Measurements from ENCODE around the gene ANK3.

Gene ANK3

DNA sequence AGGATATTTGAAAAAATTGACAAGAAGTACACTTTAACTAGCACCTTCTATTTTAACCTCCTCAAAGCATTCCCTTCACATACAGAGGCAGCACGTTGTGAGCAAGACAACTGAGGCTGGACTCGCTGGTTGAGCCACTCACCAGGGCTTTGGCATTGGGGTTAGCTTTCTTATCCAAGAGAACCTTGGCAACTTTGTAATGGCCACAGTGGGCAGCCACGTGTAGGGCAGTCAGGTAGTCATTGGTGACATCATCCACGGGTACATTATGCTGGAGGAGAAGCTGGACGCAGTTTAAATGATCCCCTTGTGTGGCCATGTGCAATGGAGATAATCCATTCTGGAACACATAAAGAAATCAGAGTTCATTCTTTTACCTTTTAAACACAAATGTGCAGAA, 181.8 kb downstream of the ANK3 start:
- H3K9me3 Mint-ChIP-seq, result no peaks in the 10 kb centered on the region
- peaks cover 5% of the 10 kb centered on the region for H3K4me1 Mint-ChIP-seq (ENCODE audit: low read depth)
- no peaks in the 10 kb centered on the region for H3K36me3 Mint-ChIP-seq (ENCODE audit: low read depth)
- no peak overlapping the region for H3K27ac Mint-ChIP-seq
- H3K27me3 Mint-ChIP-seq, result peaks cover 9% of the 10 kb centered on the region
- no peak overlapping the region for H3K4me3 Mint-ChIP-seq

- Mint-ChIP-seq H3K4me3 (no peak overlapping the region), H3K27ac (no peak overlapping the region), H3K36me3 (ENCODE audit: low read depth) (no peaks in the 10 kb centered on the region), H3K4me1 (ENCODE audit: low read depth) (peaks cover 5% of the 10 kb centered on the region), H3K9me3 (no peaks in the 10 kb centered on the region), H3K27me3 (peaks cover 9% of the 10 kb centered on the region)
Measured at GRCh38 chr10:60206735-60207134, 182.9 kb downstream of the ANK3 start.

DNA sequence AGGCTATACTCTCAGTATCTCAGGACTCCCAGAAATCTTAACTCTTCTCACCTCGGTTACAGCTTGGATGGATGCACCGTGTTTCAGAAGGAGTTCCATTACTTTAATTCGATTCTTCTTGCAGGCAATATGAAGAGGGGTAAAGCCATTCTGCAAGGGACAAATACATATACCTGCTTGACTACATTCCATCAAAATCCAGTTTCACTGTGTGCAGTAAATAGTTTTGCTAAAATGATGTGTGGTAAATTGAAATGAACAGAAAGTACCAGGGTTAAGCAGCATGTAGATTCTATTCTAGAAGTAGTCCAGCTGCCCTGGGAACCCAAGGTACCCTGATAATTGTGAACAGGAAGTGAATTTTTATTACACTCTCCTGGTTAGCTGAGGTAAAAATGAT, 183.9 kb downstream of the ANK3 start:
- H3K27me3 Mint-ChIP-seq, result peaks cover 9% of the 10 kb centered on the region
- no peak overlapping the region for H3K27ac Mint-ChIP-seq
- no peak overlapping the region for H3K4me3 Mint-ChIP-seq
- no peaks in the 10 kb centered on the region for H3K9me3 Mint-ChIP-seq
- no peaks in the 10 kb centered on the region for H3K36me3 Mint-ChIP-seq (ENCODE audit: low read depth)
- peaks cover 5% of the 10 kb centered on the region for H3K4me1 Mint-ChIP-seq (ENCODE audit: low read depth)

DNA sequence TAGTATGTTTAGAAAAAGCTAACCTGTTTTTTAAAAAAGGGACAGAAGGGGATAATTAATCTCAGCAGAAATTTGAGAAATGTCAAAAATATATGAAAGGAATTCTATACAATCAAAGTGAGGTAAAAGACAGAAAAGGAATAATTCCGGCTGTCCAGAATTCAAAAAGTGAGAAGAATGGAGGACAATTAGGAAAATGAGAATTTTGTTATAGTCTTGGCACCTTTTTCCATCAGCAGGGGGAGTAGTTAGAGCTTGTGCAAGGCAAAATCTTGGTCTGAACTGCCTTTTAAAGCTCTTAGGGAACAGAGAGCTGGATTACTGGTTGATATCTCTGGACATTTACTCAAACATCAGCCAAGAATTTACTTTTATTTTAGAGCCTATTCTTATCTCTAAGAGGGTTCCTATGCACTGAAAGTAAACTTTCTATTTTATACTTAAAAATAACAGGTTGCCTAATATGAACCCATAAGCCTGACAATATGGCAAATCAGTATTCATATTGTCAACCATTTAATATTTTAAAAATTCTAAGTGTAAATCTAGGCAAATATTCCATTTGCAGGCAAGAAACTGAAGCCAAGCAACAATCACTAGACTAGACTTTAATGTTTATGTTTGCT, 185.6 kb downstream of the ANK3 start:
- H3K4me1 Mint-ChIP-seq (ENCODE audit: low read depth), result no peaks in the 10 kb centered on the region

DNA sequence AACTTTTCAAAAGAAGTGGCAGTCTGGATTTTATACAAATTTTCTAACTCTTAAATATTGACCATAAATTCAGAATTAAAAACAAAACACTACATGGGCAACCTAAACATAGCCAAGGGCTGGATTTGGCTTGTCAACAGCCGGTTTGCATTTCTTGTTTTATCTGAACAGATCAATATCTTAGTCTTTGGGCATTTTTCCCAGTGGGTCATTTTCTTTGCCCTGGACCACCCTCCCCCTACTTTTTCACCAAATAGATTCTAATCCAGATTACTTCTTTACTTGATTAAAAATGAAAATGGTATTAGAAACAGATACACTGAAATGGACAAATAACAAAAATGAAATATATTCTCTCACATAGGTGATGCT, 189.0 kb downstream of the ANK3 start:
- H3K4me3 Mint-ChIP-seq, result no peak overlapping the region
- peaks cover 3% of the 10 kb centered on the region for H3K27me3 Mint-ChIP-seq
- no peaks in the 10 kb centered on the region for H3K36me3 Mint-ChIP-seq (ENCODE audit: low read depth)

More for the DNA sequence above, 185.6 kb downstream of the ANK3 start:
- no peaks in the 10 kb centered on the region for H3K36me3 Mint-ChIP-seq (ENCODE audit: low read depth)
- no peak overlapping the region for H3K27ac Mint-ChIP-seq
- peaks cover 3% of the 10 kb centered on the region for H3K27me3 Mint-ChIP-seq
- H3K9me3 Mint-ChIP-seq, result no peaks in the 10 kb centered on the region
- H3K4me3 Mint-ChIP-seq, result no peak overlapping the region

GRCh38 chr10:60200012-60200681, 189.5 kb downstream of the ANK3 start:
- H3K27me3 Mint-ChIP-seq, result peaks cover 3% of the 10 kb centered on the region
- no peak overlapping the region for H3K27ac Mint-ChIP-seq
- H3K36me3 Mint-ChIP-seq (ENCODE audit: low read depth), result no peaks in the 10 kb centered on the region
- no peak overlapping the region for H3K4me3 Mint-ChIP-seq
- H3K9me3 Mint-ChIP-seq, result no peaks in the 10 kb centered on the region
- H3K4me1 Mint-ChIP-seq (ENCODE audit: low read depth), result no peaks in the 10 kb centered on the region

More for the DNA sequence above, 189.0 kb downstream of the ANK3 start:
- Mint-ChIP-seq H3K4me1 (ENCODE audit: low read depth) (no peaks in the 10 kb centered on the region), H3K9me3 (no peaks in the 10 kb centered on the region), H3K27ac (no peak overlapping the region)

DNA sequence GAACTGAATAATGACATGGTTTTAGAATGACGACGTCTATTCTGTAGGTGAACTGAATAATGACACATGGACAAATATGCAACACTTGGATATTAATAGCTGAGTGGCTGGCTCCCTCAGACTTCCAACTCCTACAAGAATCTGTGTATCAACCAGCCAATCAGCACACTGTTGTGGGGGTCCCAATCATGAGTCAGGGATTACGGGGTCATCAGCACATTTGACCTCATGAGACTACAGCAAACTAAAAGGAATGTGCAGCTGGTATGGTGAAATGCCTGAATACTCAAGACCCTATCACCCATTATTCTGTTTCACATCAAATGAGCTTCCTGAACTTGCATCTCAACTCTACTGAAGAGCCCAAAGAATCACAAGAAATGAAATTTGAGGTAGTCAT, 192.5 kb downstream of the ANK3 start:
- H3K4me1 Mint-ChIP-seq (ENCODE audit: low read depth), result no peaks in the 10 kb centered on the region
- no peaks in the 10 kb centered on the region for H3K9me3 Mint-ChIP-seq
- H3K36me3 Mint-ChIP-seq (ENCODE audit: low read depth), result no peaks in the 10 kb centered on the region
- no peaks in the 10 kb centered on the region for H3K27me3 Mint-ChIP-seq
- H3K27ac Mint-ChIP-seq, result no peak overlapping the region
- no peak overlapping the region for H3K4me3 Mint-ChIP-seq

GRCh38 chr10:60194421-60194820, 195.3 kb downstream of the ANK3 start:
- Mint-ChIP-seq H3K36me3 (ENCODE audit: low read depth) (peaks cover 6% of the 10 kb centered on the region), H3K27me3 (peaks cover 8% of the 10 kb centered on the region), H3K9me3 (no peaks in the 10 kb centered on the region), H3K4me3 (no peak overlapping the region), H3K4me1 (ENCODE audit: low read depth) (no peaks in the 10 kb centered on the region), H3K27ac (no peak overlapping the region)

- Mint-ChIP-seq H3K36me3 (ENCODE audit: low read depth) (peaks cover 6% of the 10 kb centered on the region), H3K27ac (no peak overlapping the region), H3K9me3 (no peaks in the 10 kb centered on the region), H3K4me1 (ENCODE audit: low read depth) (no peaks in the 10 kb centered on the region), H3K27me3 (peaks cover 8% of the 10 kb centered on the region), H3K4me3 (no peak overlapping the region)
Measured at GRCh38 chr10:60192946-60193345, 196.7 kb downstream of the ANK3 start.

DNA sequence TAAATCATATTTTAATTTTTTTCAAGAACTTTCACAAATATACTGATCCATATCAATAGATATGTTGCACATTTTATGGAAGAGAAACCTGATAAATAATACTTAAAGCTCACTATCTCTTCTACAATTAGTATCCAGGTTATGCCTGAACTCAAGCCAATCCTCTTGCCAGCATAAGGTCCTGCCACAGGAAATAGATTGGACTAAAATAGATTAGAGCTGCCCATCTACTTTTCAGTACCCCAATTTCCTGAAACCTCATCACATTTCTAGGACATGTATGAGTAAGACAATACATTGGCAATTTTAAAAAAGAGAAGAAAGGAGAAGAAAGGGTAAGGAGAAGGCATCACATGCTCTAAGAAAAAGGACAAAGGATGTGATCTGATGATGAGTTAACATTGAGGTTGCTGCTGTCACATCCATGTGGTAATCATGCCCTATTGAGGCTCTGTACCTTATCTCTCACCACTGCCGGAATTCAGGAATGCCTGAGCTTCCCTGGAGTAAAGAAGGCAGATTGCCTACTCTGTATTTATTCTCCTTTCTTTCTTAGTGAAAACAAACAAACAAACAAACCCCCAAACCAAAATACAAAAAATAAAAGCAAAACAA, 199.7 kb downstream of the ANK3 start:
- Mint-ChIP-seq H3K4me1 (ENCODE audit: low read depth) (no peaks in the 10 kb centered on the region), H3K36me3 (ENCODE audit: low read depth) (peaks cover 9% of the 10 kb centered on the region), H3K27me3 (peaks cover 8% of the 10 kb centered on the region), H3K4me3 (no peak overlapping the region), H3K27ac (no peak overlapping the region), H3K9me3 (no peaks in the 10 kb centered on the region)

DNA sequence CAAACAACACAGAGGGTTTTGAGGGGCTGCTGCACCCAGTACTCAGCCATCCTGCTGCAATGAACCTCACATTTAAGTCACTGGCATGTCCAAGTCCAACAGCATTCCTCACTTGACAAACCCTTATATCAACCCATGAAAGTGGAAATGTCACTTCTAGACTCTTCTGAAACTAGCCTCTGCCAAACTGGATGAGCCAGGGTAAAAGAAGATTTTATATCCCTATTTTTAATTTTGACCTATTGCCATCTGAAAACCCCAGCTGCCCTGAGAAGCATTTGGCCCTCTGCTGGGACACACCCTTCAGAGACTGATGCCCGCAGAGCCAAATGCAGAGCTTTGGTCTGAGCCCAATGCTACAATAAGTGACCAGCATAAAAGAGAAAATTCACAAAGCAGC, 201.1 kb downstream of the ANK3 start:
- peaks cover 9% of the 10 kb centered on the region for H3K36me3 Mint-ChIP-seq (ENCODE audit: low read depth)
- no peak overlapping the region for H3K4me3 Mint-ChIP-seq
- H3K27ac Mint-ChIP-seq, result no peak overlapping the region
- no peaks in the 10 kb centered on the region for H3K4me1 Mint-ChIP-seq (ENCODE audit: low read depth)
- H3K9me3 Mint-ChIP-seq, result no peaks in the 10 kb centered on the region
- peaks cover 8% of the 10 kb centered on the region for H3K27me3 Mint-ChIP-seq

DNA sequence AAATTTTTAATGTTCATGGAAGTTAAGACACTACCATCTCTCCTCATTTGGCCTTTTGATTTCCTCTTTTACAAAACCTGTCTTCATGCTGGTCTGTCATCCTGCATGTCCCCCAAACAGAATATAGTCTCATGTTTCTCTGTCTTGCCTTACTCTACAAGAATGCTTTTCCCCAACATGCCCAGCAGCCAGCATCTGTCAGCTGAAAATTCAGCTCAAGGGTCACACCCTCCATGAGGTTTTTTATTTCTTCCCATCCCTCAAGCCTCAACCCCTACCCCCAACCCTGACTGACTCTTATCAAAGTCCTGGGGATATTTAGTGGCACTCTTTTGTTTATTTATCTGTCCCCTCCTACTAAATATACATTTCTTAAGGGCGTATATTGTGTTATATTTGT, 202.0 kb downstream of the ANK3 start:
- Mint-ChIP-seq H3K4me3 (no peak overlapping the region), H3K27ac (no peak overlapping the region), H3K4me1 (ENCODE audit: low read depth) (no peaks in the 10 kb centered on the region), H3K36me3 (ENCODE audit: low read depth) (peaks cover 9% of the 10 kb centered on the region), H3K9me3 (no peaks in the 10 kb centered on the region), H3K27me3 (peaks cover 8% of the 10 kb centered on the region)

DNA sequence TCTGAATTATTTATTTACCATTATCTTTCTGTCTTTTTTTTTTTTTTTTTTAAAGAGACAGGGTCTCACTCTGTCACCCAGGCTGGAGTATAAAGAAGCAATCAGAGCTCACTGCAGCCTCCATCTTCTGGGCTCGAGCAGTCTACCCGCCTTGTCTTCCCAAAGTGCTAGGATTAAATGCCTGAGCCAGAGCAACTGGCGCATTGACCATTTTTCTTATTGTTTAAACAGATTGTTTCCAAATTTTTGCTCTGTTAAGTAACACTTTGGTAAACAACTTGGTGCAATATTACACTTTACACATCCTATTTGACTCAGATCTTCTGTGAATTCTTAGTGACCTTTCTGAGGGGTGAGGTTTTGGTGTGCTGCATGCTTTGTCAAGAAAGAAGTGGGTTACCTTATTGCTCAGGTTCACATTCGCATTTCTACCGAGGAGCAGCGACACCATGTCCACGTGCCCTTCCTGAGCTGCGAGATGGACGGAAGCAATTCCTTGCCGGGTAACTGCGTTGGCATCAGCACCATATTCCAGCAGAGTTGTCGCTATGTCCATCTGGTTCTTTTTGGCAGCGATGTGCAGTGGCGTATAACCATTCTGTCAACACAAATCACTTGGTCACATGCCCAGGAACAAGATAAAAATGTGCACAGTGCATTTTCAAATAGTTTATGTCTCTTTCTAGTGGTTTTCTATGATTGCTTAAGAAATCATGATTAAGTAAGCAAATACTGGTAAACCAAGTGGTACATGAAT, 203.2 kb downstream of the ANK3 start:
- H3K36me3 Mint-ChIP-seq (ENCODE audit: low read depth), result peaks cover 9% of the 10 kb centered on the region
- H3K27me3 Mint-ChIP-seq, result peaks cover 8% of the 10 kb centered on the region
- no peaks in the 10 kb centered on the region for H3K9me3 Mint-ChIP-seq
- no peak overlapping the region for H3K27ac Mint-ChIP-seq
- H3K4me3 Mint-ChIP-seq, result no peak overlapping the region
- H3K4me1 Mint-ChIP-seq (ENCODE audit: low read depth), result no peaks in the 10 kb centered on the region

- Mint-ChIP-seq H3K4me1 (ENCODE audit: low read depth) (no peaks in the 10 kb centered on the region), H3K9me3 (no peaks in the 10 kb centered on the region), H3K27ac (no peak overlapping the region), H3K4me3 (no peak overlapping the region), H3K27me3 (no peaks in the 10 kb centered on the region), H3K36me3 (ENCODE audit: low read depth) (peaks cover 4% of the 10 kb centered on the region)
Measured at GRCh38 chr10:60185421-60185820, 204.3 kb downstream of the ANK3 start.

DNA sequence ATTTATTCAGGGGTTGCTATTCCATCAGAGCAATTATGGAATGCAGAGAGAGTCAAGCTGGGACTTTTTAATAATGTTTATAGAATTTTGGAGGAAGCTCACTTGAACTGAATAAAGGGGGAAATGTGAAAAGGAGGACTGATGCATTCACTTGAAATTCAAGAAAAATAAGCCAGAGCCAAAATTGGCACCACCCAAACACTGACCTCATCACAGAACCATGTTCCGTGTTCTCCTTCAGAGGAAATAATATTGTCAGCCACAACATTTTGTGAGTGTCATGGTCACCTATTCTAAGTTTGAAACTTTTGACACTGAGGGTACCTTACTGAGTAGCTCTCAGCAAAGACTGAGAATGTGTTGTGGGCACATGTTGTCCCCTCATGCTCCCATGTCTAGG, 207.0 kb downstream of the ANK3 start:
- Mint-ChIP-seq H3K9me3 (no peaks in the 10 kb centered on the region), H3K4me1 (ENCODE audit: low read depth) (no peaks in the 10 kb centered on the region), H3K27ac (no peak overlapping the region), H3K27me3 (no peaks in the 10 kb centered on the region), H3K4me3 (no peak overlapping the region), H3K36me3 (ENCODE audit: low read depth) (peaks cover 4% of the 10 kb centered on the region)
